ENCODE results near the gene APBB2.

The APBB2 gene

DNA sequence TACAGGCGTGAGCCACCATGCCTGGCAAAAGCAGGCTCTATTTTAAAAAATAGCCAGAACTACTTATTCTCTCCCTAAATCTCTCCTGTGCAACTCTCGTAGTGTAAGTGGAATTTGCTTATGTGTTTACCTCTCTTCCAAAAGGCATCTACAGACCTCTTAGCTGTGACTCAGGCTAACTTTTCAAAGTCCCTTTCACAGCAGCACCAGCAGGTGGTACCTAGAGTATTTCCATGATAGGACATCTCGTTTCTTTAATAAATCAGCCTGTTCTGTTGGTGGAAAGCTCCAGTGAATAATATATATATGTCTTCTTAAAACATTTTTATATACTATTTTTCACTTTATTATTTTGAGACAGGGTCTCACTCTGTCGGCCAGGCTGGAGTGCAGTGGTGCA lies 375.6 kb downstream of the APBB2 start:
- no peak overlapping the region for H3K4me2 ChIP-seq (ENCODE audit: low read length)
- no peaks in the 10 kb centered on the region for H3K9me2 ChIP-seq (ENCODE audit: low read depth, low read length)
- H3K36me3 ChIP-seq (ENCODE audit: insufficient read depth, low read length), result no peaks in the 10 kb centered on the region
- no peaks in the 10 kb centered on the region for H3K9me3 ChIP-seq (ENCODE audit: low read length)
- no peak overlapping the region for H3K4me3 ChIP-seq (ENCODE audit: low read depth, low read length, poor library complexity, severe bottlenecking)
- no peaks in the 10 kb centered on the region for H3K27me3 ChIP-seq (ENCODE audit: insufficient read depth, low read length)
- no peaks in the 10 kb centered on the region for H3F3A ChIP-seq (ENCODE audit: insufficient read depth, low read length)
- H3K27ac ChIP-seq (ENCODE audit: low read depth, low read length, poor library complexity, severe bottlenecking), result no peak overlapping the region
- no peaks in the 10 kb centered on the region for H3K4me1 ChIP-seq (ENCODE audit: insufficient read depth, low read length, severe bottlenecking)
- no peaks in the 10 kb centered on the region for H4K20me1 ChIP-seq (ENCODE audit: insufficient read depth, low read length)
- H3K79me2 ChIP-seq (ENCODE audit: insufficient read depth, low read length), result no peaks in the 10 kb centered on the region
- H2AFZ ChIP-seq (ENCODE audit: low read length), result no peak overlapping the region
- no peak overlapping the region for H3K9ac ChIP-seq (ENCODE audit: low read length)
- TF ChIP-seq, protein P1, sequence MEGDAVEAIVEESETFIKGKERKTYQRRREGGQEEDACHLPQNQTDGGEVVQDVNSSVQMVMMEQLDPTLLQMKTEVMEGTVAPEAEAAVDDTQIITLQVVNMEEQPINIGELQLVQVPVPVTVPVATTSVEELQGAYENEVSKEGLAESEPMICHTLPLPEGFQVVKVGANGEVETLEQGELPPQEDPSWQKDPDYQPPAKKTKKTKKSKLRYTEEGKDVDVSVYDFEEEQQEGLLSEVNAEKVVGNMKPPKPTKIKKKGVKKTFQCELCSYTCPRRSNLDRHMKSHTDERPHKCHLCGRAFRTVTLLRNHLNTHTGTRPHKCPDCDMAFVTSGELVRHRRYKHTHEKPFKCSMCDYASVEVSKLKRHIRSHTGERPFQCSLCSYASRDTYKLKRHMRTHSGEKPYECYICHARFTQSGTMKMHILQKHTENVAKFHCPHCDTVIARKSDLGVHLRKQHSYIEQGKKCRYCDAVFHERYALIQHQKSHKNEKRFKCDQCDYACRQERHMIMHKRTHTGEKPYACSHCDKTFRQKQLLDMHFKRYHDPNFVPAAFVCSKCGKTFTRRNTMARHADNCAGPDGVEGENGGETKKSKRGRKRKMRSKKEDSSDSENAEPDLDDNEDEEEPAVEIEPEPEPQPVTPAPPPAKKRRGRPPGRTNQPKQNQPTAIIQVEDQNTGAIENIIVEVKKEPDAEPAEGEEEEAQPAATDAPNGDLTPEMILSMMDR (IDR thresholded peaks at IDR 0.05; ENCODE audit: low read length), result no peak
- no peak for TF ChIP-seq EZH2 (IDR thresholded peaks at IDR 0.05; ENCODE audit: borderline replicate concordance, low read length)

DNA sequence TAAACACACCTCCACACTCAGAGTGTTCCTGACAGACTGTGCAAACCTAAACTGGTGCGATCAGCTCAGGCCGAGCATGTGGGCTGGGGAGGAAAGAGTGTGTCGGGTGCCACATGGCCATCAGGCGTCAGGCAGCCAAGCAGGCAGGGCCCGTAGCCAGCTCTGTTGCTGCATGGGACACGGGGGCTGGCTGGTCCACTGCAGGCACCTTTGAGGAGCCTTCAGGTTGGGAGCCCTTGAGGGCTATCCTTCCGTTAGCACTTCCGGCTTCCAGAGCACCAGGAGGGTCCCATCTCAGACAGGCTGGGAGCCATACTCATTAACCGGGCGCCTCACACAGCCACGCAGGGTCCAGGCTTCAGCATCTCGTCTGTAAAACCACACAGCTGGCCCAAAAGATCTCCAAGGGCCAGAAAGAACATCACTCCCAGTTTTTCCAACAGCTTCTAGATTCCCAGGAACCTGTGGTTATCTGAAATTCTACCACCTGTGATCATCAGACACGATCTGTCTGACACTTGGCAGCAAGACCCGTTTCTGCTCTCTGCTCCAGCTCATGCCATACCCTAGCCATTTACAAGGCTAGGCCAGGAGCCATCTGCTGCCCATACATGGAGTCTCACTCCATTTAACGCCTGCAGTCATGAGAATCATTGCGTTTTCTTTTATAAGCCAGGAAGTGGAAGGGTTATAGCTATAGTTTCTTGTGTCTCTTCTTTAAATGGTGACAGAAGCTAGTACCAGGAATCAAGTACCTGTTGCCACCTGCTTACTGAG lies 377.1 kb downstream of the APBB2 start:
- Histone ChIP-seq H4K20me1 (ENCODE audit: insufficient read depth, low read length) (no peaks in the 10 kb centered on the region), H2AFZ (ENCODE audit: low read length) (no peak overlapping the region), H3K79me2 (ENCODE audit: insufficient read depth, low read length) (no peaks in the 10 kb centered on the region), H3K4me3 (ENCODE audit: low read depth, low read length, poor library complexity, severe bottlenecking) (no peak overlapping the region), H3K9me3 (ENCODE audit: low read length) (no peaks in the 10 kb centered on the region), H3K36me3 (ENCODE audit: insufficient read depth, low read length) (no peaks in the 10 kb centered on the region), H3K4me2 (ENCODE audit: low read length) (no peak overlapping the region), H3F3A (ENCODE audit: insufficient read depth, low read length) (no peaks in the 10 kb centered on the region), H3K27me3 (ENCODE audit: insufficient read depth, low read length) (no peaks in the 10 kb centered on the region), H3K27ac (ENCODE audit: low read depth, low read length, poor library complexity, severe bottlenecking) (no peak overlapping the region), H3K9ac (ENCODE audit: low read length) (no peak overlapping the region), H3K4me1 (ENCODE audit: insufficient read depth, low read length, severe bottlenecking) (no peaks in the 10 kb centered on the region), H3K9me2 (ENCODE audit: low read depth, low read length) (no peaks in the 10 kb centered on the region)
- TF ChIP-seq, protein P1 (IDR thresholded peaks at IDR 0.05; ENCODE audit: low read length), result no peak
- no peak for TF ChIP-seq EZH2 (IDR thresholded peaks at IDR 0.05; ENCODE audit: borderline replicate concordance, low read length)

GRCh38 chr4:40833212-40833611 lies 381.1 kb downstream of the APBB2 start:
- no peaks in the 10 kb centered on the region for H3K4me1 ChIP-seq (ENCODE audit: insufficient read depth, low read length, severe bottlenecking)
- H4K20me1 ChIP-seq (ENCODE audit: insufficient read depth, low read length), result no peaks in the 10 kb centered on the region
- no peaks in the 10 kb centered on the region for H3K27me3 ChIP-seq (ENCODE audit: insufficient read depth, low read length)
- no peak overlapping the region for H3K4me3 ChIP-seq (ENCODE audit: low read depth, low read length, poor library complexity, severe bottlenecking)
- no peaks in the 10 kb centered on the region for H3K9me3 ChIP-seq (ENCODE audit: low read length)
- TF ChIP-seq EZH2 (IDR thresholded peaks at IDR 0.05; ENCODE audit: borderline replicate concordance, low read length), result no peak
- TF ChIP-seq, protein P1 (IDR thresholded peaks at IDR 0.05; ENCODE audit: low read length), result no peak
- H2AFZ ChIP-seq (ENCODE audit: low read length), result no peak overlapping the region
- no peaks in the 10 kb centered on the region for H3K79me2 ChIP-seq (ENCODE audit: insufficient read depth, low read length)
- H3K4me2 ChIP-seq (ENCODE audit: low read length), result no peak overlapping the region
- no peaks in the 10 kb centered on the region for H3F3A ChIP-seq (ENCODE audit: insufficient read depth, low read length)
- H3K36me3 ChIP-seq (ENCODE audit: insufficient read depth, low read length), result no peaks in the 10 kb centered on the region
- H3K9ac ChIP-seq (ENCODE audit: low read length), result no peak overlapping the region
- no peak overlapping the region for H3K27ac ChIP-seq (ENCODE audit: low read depth, low read length, poor library complexity, severe bottlenecking)
- no peaks in the 10 kb centered on the region for H3K9me2 ChIP-seq (ENCODE audit: low read depth, low read length)

Measured in OCI-LY1 (cell line).